NOMO-1 (cell line): ENCODE data around the gene DNASE1L2.

Source experiments
- DNase-seq, 2 experiments: peaks; one replicate each; lab custom pipeline; 2025; ENCODE audit not compliant: unreplicated experiment in 2 of 2; lab: John Stamatoyannopoulos, UW

Gene DNASE1L2

GRCh38 chr16:2223221-2223941, 12.9 kb upstream of the DNASE1L2 start, which contains the start of gene E4F1:
Gene E4F1 (plus strand): TSS chr16:2223591. CDS start chr16:2223614, 23 bp downstream.
- DNase-seq, result peak; percentile 99 to 100

GRCh38 chr16:2223942-2224486, 12.2 kb upstream of the DNASE1L2 start:
- peak; percentile 27 to 64 for DNase-seq

- DNase-seq, result no peak
Measured at GRCh38 chr16:2226245-2226793, 9.9 kb upstream of the DNASE1L2 start.

- no peak for DNase-seq
Measured at GRCh38 chr16:2226918-2227317, 9.3 kb upstream of the DNASE1L2 start.

GRCh38 chr16:2228161-2228824, 8.0 kb upstream of the DNASE1L2 start:
- DNase-seq, result no peak

- no peak for DNase-seq
Measured at GRCh38 chr16:2229091-2229490, 7.2 kb upstream of the DNASE1L2 start.

- DNase-seq, result no peak
Measured at GRCh38 chr16:2229632-2230250, 6.5 kb upstream of the DNASE1L2 start.

GRCh38 chr16:2230376-2230775, 5.9 kb upstream of the DNASE1L2 start:
- no peak for DNase-seq

- no peak for DNase-seq
Measured at GRCh38 chr16:2231016-2231931, 5.0 kb upstream of the DNASE1L2 start.

- no peak for DNase-seq
Measured at GRCh38 chr16:2232094-2232990, 3.9 kb upstream of the DNASE1L2 start.

- no peak for DNase-seq
Measured at GRCh38 chr16:2233046-2233775, 3.0 kb upstream of the DNASE1L2 start.

- DNase-seq, result no peak
Measured at GRCh38 chr16:2233872-2234812, 2.1 kb upstream of the DNASE1L2 start.

GRCh38 chr16:2234813-2235170, 1.5 kb upstream of the DNASE1L2 start:
- DNase-seq, result no peak

GRCh38 chr16:2235234-2235651, 1.0 kb upstream of the DNASE1L2 start:
- no peak for DNase-seq

GRCh38 chr16:2235695-2236336, 428 bp upstream of the DNASE1L2 start:
- no peak for DNase-seq

GRCh38 chr16:2237102-2237482, 848 bp downstream of the DNASE1L2 start:
- no peak for DNase-seq

GRCh38 chr16:2237493-2238149, 1.4 kb downstream of the DNASE1L2 start:
- no peak for DNase-seq
